WTC11 (cell line): ENCODE data around the gene SHISA9. TPM values are rescaled to one million over a fixed set of nuclear protein-coding genes. Genes with fewer than 3 reads are reported as not detected.

Source experiments
- ATAC-seq: fragments of 200-7000 bp; cut with Tn5 transposase; 2 replicates; pipeline ENCODE4 v1.10.0; 2021; ENCODE audit warnings: mild to moderate bottlenecking, moderate library complexity
- CTCF ChIA-PET: fragments of 300-600 bp; sonication (Branson Sonifier 250); formaldehyde crosslinking; loops from one replicate; lab custom pipeline; 2021; ENCODE audit warnings: antibody characterized with exemption; lab: Charles Lee
- POLR2A ChIA-PET: fragments of 350-600 bp; sonication (Branson Sonifier 250); formaldehyde crosslinking; loops from one replicate; lab custom pipeline; 2021; ENCODE audit warnings: antibody characterized with exemption; lab: Charles Lee
- DNase-seq: peaks from one replicate; pipeline ENCODE4 v3.0.0; 2021; ENCODE audit warnings: low spot score
- H3K27ac Mint-ChIP-seq: 2 replicates; pipeline ENCODE4 v1.8.0; 2021; ENCODE audit warnings: mixed read lengths
- H3K27me3 Mint-ChIP-seq: 2 replicates; pipeline ENCODE4 v1.8.0; 2021; ENCODE audit warnings: low read depth, mild to moderate bottlenecking, moderate library complexity, mixed read lengths
- H3K36me3 Mint-ChIP-seq: 2 replicates; pipeline ENCODE4 v1.8.0; 2021; ENCODE audit warnings: mixed read lengths
- H3K4me1 Mint-ChIP-seq: 2 replicates; pipeline ENCODE4 v1.8.0; 2022; ENCODE audit warnings: mixed read lengths
- H3K4me3 Mint-ChIP-seq: 2 replicates; pipeline ENCODE4 v1.8.0; 2021; ENCODE audit warnings: mild to moderate bottlenecking, moderate library complexity, mixed read lengths
- H3K9me3 Mint-ChIP-seq: 2 replicates; pipeline ENCODE4 v1.8.0; 2021; ENCODE audit warnings: mixed read lengths
- JAZF1 ChIP-seq: fragments of 250-450 bp; sonication (Bioruptor Pico); IDR thresholded peaks from 2 replicates; pipeline ENCODE4 v1.9.0; 2021; ENCODE audit warnings: moderate library complexity, mild to moderate bottlenecking, inconsistent platforms
- NR2C2 ChIP-seq: sonication (generic); formaldehyde crosslinking; IDR thresholded peaks from 2 replicates; pipeline ENCODE4 v1.8.0; 2022; ENCODE audit warnings: mild to moderate bottlenecking, missing genetic modification reagents
- OVOL2 ChIP-seq: fragments of 250-450 bp; sonication (Bioruptor Pico); IDR thresholded peaks from 2 replicates; pipeline ENCODE4 v1.9.0; 2021; ENCODE audit warnings: mild to moderate bottlenecking, borderline replicate concordance
- PRRX2 ChIP-seq: fragments of 250-450 bp; sonication (Bioruptor Pico); IDR thresholded peaks from 2 replicates; pipeline ENCODE4 v1.8.0; 2021; ENCODE audit warnings: mild to moderate bottlenecking
- RORB ChIP-seq: fragments of 250-450 bp; sonication (Bioruptor Pico); IDR thresholded peaks from 2 replicates; pipeline ENCODE4 v1.9.0; 2021; ENCODE audit warnings: mild to moderate bottlenecking
- SP1 ChIP-seq: sonication (generic); formaldehyde crosslinking; conservative IDR thresholded peaks from 2 replicates; pipeline ENCODE4 v1.8.1; 2022; ENCODE audit warnings: missing genetic modification reagents
- TEAD1 ChIP-seq: sonication (generic); formaldehyde crosslinking; IDR thresholded peaks from 2 replicates; pipeline ENCODE4 v1.8.0; 2022; ENCODE audit warnings: mild to moderate bottlenecking, missing genetic modification reagents
- ZNF232 ChIP-seq: sonication (generic); formaldehyde crosslinking; IDR thresholded peaks from 2 replicates; pipeline ENCODE4 v1.8.0; 2022; ENCODE audit warnings: mild to moderate bottlenecking, missing genetic modification reagents
- ZNF317 ChIP-seq: sonication (generic); formaldehyde crosslinking; IDR thresholded peaks from 2 replicates; pipeline ENCODE4 v1.8.1; 2023; ENCODE audit warnings: low read depth, mild to moderate bottlenecking, moderate library complexity, missing genetic modification reagents, borderline replicate concordance
- ZNF396 ChIP-seq: fragments of 250-450 bp; sonication (Bioruptor Pico); IDR thresholded peaks from 2 replicates; pipeline ENCODE4 v1.8.0; 2021; ENCODE audit warnings: mild to moderate bottlenecking, moderate library complexity, borderline replicate concordance
- total RNA-seq: library from RNA; stranded (reverse); gene quantifications from 3 replicates; pipeline ENCODE4 v1.2.3, GENCODE V29; 2021
- TF ChIP-seq, protein P1 (sequence below): sonication (generic); formaldehyde crosslinking; IDR thresholded peaks from 2 replicates; pipeline ENCODE4 v1.8.1; 2023; ENCODE audit warnings: mild to moderate bottlenecking, moderate library complexity, missing genetic modification reagents
- TF ChIP-seq, protein P2 (sequence below): fragments of 200-600 bp; IDR thresholded peaks from 2 replicates; pipeline ENCODE4 v1.8.0; 2022; ENCODE audit warnings: antibody characterized with exemption
- TF ChIP-seq, protein P3 (sequence below): fragments of 250-450 bp; sonication (Bioruptor Pico); conservative IDR thresholded peaks from 2 replicates; pipeline ENCODE4 v1.9.0; 2021; ENCODE audit warnings: mild to moderate bottlenecking
- TF ChIP-seq, protein P4 (sequence below): fragments of 250-450 bp; sonication (Bioruptor Pico); IDR thresholded peaks from 2 replicates; pipeline ENCODE4 v2.1.2; 2022; ENCODE audit warnings: mild to moderate bottlenecking, moderate library complexity
- TF ChIP-seq, protein P5 (sequence below): sonication (generic); formaldehyde crosslinking; IDR thresholded peaks from 2 replicates; pipeline ENCODE4 v1.8.0; 2023; ENCODE audit warnings: missing genetic modification reagents, mild to moderate bottlenecking, borderline replicate concordance
- TF ChIP-seq, protein P6 (sequence below): sonication (generic); formaldehyde crosslinking; conservative IDR thresholded peaks from 2 replicates; pipeline ENCODE4 v1.8.1; 2023; ENCODE audit warnings: mild to moderate bottlenecking, low read depth, missing genetic modification reagents, moderate library complexity
- TF ChIP-seq, protein P7 (sequence below): sonication (generic); formaldehyde crosslinking; IDR thresholded peaks from 2 replicates; pipeline ENCODE4 v1.8.0; 2022; ENCODE audit warnings: mild to moderate bottlenecking, missing genetic modification reagents
- TF ChIP-seq, protein P8 (sequence below): sonication (generic); formaldehyde crosslinking; conservative IDR thresholded peaks from 2 replicates; pipeline ENCODE4 v1.8.1; 2022; ENCODE audit warnings: mild to moderate bottlenecking, missing genetic modification reagents

Gene SHISA9
- total RNA-seq, 1 experiment from 2014 or later, result 37.5 TPM

DNA sequence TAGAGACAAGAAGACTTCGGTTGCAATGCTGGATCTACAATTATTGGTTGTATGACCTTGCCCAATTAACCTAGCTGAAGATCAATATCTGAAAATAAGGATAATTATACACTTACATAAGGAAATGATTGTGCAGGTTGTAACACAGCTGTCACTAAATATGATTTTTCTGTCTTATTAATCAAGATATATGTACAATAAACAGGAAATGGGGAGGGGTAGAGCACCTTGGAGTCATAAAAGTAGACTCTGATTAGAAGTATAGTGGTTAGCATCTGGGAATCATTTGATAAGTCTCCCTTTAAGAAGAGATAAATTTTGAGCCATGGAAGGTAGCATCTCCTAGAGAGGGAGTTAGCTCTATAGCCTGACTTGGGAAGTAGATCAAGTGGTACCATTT lies 369.2 kb downstream of the SHISA9 start (continued):
- TF ChIP-seq, protein P1, sequence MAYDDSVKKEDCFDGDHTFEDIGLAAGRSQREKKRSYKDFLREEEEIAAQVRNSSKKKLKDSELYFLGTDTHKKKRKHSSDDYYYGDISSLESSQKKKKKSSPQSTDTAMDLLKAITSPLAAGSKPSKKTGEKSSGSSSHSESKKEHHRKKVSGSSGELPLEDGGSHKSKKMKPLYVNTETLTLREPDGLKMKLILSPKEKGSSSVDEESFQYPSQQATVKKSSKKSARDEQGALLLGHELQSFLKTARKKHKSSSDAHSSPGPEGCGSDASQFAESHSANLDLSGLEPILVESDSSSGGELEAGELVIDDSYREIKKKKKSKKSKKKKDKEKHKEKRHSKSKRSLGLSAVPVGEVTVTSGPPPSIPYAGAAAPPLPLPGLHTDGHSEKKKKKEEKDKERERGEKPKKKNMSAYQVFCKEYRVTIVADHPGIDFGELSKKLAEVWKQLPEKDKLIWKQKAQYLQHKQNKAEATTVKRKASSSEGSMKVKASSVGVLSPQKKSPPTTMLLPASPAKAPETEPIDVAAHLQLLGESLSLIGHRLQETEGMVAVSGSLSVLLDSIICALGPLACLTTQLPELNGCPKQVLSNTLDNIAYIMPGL (CRISPR knock-in tag), result no peak
- TF ChIP-seq, protein P2, sequence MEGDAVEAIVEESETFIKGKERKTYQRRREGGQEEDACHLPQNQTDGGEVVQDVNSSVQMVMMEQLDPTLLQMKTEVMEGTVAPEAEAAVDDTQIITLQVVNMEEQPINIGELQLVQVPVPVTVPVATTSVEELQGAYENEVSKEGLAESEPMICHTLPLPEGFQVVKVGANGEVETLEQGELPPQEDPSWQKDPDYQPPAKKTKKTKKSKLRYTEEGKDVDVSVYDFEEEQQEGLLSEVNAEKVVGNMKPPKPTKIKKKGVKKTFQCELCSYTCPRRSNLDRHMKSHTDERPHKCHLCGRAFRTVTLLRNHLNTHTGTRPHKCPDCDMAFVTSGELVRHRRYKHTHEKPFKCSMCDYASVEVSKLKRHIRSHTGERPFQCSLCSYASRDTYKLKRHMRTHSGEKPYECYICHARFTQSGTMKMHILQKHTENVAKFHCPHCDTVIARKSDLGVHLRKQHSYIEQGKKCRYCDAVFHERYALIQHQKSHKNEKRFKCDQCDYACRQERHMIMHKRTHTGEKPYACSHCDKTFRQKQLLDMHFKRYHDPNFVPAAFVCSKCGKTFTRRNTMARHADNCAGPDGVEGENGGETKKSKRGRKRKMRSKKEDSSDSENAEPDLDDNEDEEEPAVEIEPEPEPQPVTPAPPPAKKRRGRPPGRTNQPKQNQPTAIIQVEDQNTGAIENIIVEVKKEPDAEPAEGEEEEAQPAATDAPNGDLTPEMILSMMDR, result no peak
- TF ChIP-seq, protein P3, sequence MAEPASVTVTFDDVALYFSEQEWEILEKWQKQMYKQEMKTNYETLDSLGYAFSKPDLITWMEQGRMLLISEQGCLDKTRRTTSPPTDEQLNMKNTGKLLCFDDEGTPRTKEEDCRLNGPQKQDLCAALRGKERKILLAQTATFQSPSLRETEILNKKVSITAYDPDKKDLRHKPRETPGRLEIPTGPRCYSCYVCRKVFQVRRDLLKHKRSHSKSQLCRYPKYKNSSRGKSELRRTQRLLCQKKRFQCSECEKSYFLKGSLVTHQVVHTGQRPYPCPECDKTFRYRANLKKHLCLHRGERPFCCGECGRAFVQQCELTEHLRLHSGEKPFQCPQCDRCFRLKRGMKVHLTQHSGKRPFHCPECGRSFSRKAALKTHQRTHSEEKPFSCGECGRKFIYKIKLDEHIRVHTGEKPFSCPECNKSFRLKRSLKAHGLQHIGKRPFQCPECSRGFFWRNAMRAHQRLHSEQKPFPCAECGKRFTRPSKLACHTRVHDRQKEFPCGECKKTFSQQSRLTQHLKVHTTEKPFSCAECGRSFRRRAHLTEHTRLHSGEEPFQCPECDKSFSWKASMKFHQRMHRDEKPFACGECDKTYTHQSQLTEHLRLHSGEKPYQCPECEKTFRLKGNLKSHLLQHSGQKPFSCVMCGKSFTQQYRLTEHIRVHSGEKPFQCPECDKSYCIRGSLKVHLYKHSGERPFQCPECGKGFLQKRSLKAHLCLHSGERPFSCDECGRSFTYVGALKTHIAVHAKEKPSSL (CRISPR knock-in tag), result no peak
- TF ChIP-seq SP1 (CRISPR knock-in tag) (no peak), ZNF232 (no peak), RORB (no peak), PRRX2 (CRISPR knock-in tag) (no peak)
- TF ChIP-seq, protein P4, sequence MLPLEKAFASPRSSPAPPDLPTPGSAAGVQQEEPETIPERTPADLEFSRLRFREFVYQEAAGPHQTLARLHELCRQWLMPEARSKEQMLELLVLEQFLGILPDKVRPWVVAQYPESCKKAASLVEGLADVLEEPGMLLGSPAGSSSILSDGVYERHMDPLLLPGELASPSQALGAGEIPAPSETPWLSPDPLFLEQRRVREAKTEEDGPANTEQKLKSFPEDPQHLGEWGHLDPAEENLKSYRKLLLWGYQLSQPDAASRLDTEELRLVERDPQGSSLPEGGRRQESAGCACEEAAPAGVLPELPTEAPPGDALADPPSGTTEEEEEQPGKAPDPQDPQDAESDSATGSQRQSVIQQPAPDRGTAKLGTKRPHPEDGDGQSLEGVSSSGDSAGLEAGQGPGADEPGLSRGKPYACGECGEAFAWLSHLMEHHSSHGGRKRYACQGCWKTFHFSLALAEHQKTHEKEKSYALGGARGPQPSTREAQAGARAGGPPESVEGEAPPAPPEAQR (CRISPR knock-in tag), result no peak
- TF ChIP-seq, protein P5, sequence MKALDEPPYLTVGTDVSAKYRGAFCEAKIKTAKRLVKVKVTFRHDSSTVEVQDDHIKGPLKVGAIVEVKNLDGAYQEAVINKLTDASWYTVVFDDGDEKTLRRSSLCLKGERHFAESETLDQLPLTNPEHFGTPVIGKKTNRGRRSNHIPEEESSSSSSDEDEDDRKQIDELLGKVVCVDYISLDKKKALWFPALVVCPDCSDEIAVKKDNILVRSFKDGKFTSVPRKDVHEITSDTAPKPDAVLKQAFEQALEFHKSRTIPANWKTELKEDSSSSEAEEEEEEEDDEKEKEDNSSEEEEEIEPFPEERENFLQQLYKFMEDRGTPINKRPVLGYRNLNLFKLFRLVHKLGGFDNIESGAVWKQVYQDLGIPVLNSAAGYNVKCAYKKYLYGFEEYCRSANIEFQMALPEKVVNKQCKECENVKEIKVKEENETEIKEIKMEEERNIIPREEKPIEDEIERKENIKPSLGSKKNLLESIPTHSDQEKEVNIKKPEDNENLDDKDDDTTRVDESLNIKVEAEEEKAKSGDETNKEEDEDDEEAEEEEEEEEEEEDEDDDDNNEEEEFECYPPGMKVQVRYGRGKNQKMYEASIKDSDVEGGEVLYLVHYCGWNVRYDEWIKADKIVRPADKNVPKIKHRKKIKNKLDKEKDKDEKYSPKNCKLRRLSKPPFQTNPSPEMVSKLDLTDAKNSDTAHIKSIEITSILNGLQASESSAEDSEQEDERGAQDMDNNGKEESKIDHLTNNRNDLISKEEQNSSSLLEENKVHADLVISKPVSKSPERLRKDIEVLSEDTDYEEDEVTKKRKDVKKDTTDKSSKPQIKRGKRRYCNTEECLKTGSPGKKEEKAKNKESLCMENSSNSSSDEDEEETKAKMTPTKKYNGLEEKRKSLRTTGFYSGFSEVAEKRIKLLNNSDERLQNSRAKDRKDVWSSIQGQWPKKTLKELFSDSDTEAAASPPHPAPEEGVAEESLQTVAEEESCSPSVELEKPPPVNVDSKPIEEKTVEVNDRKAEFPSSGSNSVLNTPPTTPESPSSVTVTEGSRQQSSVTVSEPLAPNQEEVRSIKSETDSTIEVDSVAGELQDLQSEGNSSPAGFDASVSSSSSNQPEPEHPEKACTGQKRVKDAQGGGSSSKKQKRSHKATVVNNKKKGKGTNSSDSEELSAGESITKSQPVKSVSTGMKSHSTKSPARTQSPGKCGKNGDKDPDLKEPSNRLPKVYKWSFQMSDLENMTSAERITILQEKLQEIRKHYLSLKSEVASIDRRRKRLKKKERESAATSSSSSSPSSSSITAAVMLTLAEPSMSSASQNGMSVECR (CRISPR knock-in tag), result no peak
- TF ChIP-seq, protein P6, sequence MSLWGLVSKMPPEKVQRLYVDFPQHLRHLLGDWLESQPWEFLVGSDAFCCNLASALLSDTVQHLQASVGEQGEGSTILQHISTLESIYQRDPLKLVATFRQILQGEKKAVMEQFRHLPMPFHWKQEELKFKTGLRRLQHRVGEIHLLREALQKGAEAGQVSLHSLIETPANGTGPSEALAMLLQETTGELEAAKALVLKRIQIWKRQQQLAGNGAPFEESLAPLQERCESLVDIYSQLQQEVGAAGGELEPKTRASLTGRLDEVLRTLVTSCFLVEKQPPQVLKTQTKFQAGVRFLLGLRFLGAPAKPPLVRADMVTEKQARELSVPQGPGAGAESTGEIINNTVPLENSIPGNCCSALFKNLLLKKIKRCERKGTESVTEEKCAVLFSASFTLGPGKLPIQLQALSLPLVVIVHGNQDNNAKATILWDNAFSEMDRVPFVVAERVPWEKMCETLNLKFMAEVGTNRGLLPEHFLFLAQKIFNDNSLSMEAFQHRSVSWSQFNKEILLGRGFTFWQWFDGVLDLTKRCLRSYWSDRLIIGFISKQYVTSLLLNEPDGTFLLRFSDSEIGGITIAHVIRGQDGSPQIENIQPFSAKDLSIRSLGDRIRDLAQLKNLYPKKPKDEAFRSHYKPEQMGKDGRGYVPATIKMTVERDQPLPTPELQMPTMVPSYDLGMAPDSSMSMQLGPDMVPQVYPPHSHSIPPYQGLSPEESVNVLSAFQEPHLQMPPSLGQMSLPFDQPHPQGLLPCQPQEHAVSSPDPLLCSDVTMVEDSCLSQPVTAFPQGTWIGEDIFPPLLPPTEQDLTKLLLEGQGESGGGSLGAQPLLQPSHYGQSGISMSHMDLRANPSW (CRISPR knock-in tag), result no peak

DNA sequence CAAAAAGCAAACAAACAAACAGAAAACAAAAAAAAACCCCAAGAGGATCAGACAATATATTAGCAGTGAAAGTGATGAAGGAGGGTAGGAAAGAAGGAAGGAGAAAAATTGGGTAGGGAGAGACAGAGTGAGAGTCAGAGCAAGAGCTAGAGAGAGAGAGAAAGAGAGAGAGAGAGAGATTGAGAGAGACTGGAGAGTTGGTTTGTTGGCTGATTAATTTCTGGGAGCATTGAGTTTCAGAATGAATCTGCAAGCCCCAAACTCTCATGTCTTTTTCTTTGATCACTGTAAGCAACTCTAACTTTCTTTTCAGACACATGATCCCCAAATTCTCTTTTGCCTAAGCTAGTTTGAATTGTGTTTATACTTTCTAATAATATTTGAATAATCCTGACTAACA lies 388.1 kb downstream of the SHISA9 start:
- Mint-ChIP-seq H3K27me3 (peaks cover 4% of the 10 kb centered on the region), H3K4me3 (no peak overlapping the region), H3K27ac (no peak overlapping the region), H3K4me1 (peaks cover 22% of the 10 kb centered on the region), H3K9me3 (no peaks in the 10 kb centered on the region), H3K36me3 (no peaks in the 10 kb centered on the region)
- no peak for ATAC-seq
- DNase-seq, result no peak
- POLR2A ChIA-PET, result no interaction called here
- CTCF ChIA-PET, result no interaction called here
- no peak for TF ChIP-seq NR2C2 (CRISPR knock-in tag)
- no peak for TF ChIP-seq SP1 (CRISPR knock-in tag)
- TF ChIP-seq JAZF1 (CRISPR knock-in tag), result no peak
- no peak for TF ChIP-seq TEAD1 (CRISPR knock-in tag)
- TF ChIP-seq, protein P7, sequence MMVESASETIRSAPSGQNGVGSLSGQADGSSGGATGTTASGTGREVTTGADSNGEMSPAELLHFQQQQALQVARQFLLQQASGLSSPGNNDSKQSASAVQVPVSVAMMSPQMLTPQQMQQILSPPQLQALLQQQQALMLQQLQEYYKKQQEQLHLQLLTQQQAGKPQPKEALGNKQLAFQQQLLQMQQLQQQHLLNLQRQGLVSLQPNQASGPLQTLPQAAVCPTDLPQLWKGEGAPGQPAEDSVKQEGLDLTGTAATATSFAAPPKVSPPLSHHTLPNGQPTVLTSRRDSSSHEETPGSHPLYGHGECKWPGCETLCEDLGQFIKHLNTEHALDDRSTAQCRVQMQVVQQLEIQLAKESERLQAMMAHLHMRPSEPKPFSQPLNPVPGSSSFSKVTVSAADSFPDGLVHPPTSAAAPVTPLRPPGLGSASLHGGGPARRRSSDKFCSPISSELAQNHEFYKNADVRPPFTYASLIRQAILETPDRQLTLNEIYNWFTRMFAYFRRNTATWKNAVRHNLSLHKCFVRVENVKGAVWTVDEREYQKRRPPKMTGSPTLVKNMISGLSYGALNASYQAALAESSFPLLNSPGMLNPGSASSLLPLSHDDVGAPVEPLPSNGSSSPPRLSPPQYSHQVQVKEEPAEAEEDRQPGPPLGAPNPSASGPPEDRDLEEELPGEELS (CRISPR knock-in tag), result no peak
- no peak for TF ChIP-seq ZNF317 (CRISPR knock-in tag)
- TF ChIP-seq, protein P8, sequence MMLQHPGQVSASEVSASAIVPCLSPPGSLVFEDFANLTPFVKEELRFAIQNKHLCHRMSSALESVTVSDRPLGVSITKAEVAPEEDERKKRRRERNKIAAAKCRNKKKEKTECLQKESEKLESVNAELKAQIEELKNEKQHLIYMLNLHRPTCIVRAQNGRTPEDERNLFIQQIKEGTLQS (CRISPR knock-in tag), result no peak
- TF ChIP-seq ZNF396 (CRISPR knock-in tag), result no peak
- TF ChIP-seq OVOL2 (CRISPR knock-in tag), result no peak
